PC-3 (cell line): ENCODE measurements around the gene PPFIBP2.

Experiments used
- EZH2 ChIP-seq: fragments of 300-600 bp; sonication (generic); IDR thresholded peaks from one replicate; pipeline ENCODE4 v1.6.1; 2017; ENCODE audit warnings: antibody characterized with exemption, mild to moderate bottlenecking, low read length; ENCODE audit not compliant: unreplicated experiment
- TF ChIP-seq, protein P1 (sequence below): fragments of 300-600 bp; sonication (generic); conservative IDR thresholded peaks from 2 replicates; pipeline ENCODE4 v1.5.1; 2017; ENCODE audit warnings: antibody characterized with exemption, low read depth, mild to moderate bottlenecking, low read length

DNA sequence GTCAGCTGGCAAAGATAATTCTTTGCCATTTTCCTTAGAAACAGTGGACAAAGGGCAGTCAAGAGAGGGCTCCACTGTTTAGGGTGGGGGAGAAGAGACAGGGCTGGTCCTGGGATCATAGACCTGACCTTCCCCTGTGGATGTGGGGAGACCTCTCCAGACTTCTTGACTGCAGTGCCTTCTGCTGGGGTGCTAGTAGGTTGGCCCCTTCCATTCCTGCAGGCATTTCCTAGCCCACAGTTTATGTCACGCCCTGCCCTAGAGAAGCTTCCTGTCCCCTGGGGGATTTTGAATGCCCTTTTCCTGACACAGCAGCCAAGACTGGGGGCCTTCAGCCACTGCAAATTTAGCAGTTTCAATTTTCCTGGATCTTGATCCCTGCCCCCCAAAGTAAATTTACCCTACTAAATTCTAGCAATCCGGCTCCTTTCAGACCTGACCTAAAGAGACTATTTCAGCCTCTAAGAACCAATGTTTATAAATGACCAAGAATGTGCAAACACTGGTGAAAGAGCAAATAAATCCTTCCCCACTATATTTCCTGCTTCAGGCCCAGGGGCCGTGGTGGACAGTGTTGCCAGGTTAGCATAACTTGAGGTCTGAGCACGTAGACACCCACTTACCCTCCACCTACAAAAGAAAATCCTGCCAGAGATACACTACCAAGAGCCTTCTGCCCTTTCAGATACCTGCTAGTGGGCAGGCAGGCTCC, 58.4 kb downstream of the PPFIBP2 start:
- TF ChIP-seq, protein P1, sequence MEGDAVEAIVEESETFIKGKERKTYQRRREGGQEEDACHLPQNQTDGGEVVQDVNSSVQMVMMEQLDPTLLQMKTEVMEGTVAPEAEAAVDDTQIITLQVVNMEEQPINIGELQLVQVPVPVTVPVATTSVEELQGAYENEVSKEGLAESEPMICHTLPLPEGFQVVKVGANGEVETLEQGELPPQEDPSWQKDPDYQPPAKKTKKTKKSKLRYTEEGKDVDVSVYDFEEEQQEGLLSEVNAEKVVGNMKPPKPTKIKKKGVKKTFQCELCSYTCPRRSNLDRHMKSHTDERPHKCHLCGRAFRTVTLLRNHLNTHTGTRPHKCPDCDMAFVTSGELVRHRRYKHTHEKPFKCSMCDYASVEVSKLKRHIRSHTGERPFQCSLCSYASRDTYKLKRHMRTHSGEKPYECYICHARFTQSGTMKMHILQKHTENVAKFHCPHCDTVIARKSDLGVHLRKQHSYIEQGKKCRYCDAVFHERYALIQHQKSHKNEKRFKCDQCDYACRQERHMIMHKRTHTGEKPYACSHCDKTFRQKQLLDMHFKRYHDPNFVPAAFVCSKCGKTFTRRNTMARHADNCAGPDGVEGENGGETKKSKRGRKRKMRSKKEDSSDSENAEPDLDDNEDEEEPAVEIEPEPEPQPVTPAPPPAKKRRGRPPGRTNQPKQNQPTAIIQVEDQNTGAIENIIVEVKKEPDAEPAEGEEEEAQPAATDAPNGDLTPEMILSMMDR: no peak
- no peak for TF ChIP-seq EZH2
